IMR-90 (cell line): ENCODE measurements around the gene RAPGEF2. TPM values are rescaled to one million over a fixed set of nuclear protein-coding genes. Genes with fewer than 3 reads are reported as not detected.
A peak's percentile ranks its signal among the peaks of the same experiment; 100 is the strongest.

Source experiments
- ATAC-seq: fragments of 200-7000 bp; cut with Tn5 transposase; 2 replicates; pipeline ENCODE4 v1.9.1; 2020; ENCODE audit warnings: low read depth, mild to moderate bottlenecking, moderate library complexity
- BruUV-seq: library from RNA; stranded (reverse); fragments of 400-500 nt; replicated peaks from 2 replicates; lab custom pipeline; 2021; lab: Mats Ljungman, UMichigan
- CTCF ChIA-PET: fragments of 300-600 bp; formaldehyde crosslinking; extraction: SDS; loops from one replicate; lab custom pipeline; 2021; ENCODE audit warnings: antibody characterized with exemption; lab: Yijun Ruan, JAX
- POLR2A ChIA-PET: fragments of 300-600 bp; sonication (Branson Sonifier 250); formaldehyde crosslinking; loops from one replicate; lab custom pipeline; 2022; ENCODE audit warnings: antibody characterized with exemption; ENCODE audit not compliant: unreplicated experiment; lab: Charles Lee
- DNase-seq: peaks from one replicate; pipeline ENCODE4 v3.0.0; 2013
- H2AFZ ChIP-seq: replicated peaks from 2 replicates; pipeline ENCODE3; 2013; ENCODE audit warnings: low read length, mild to moderate bottlenecking; ENCODE audit not compliant: poor library complexity
- H2AK5ac ChIP-seq: 2 replicates; pipeline ENCODE4 v1.6.1; 2013; ENCODE audit warnings: low read depth, low read length, inconsistent platforms
- H2AK9ac ChIP-seq: replicated peaks from 2 replicates; pipeline ENCODE3; 2013; ENCODE audit warnings: mild to moderate bottlenecking, low read depth, low read length, moderate library complexity; ENCODE audit not compliant: poor library complexity
- H2BK120ac ChIP-seq: 2 replicates; pipeline ENCODE4 v1.6.1; 2013; ENCODE audit warnings: low read depth, low read length, inconsistent platforms
- H2BK15ac ChIP-seq: 3 replicates; pipeline ENCODE4 v1.6.1; 2013; ENCODE audit warnings: low read depth, low read length, inconsistent platforms
- H2BK20ac ChIP-seq: 2 replicates; pipeline ENCODE4 v1.6.1; 2013; ENCODE audit warnings: low read depth, mild to moderate bottlenecking, inconsistent platforms, low read length, moderate library complexity
- H2BK5ac ChIP-seq: 2 replicates; pipeline ENCODE4 v1.6.1; 2013; ENCODE audit warnings: mild to moderate bottlenecking, low read depth, low read length, inconsistent platforms; ENCODE audit not compliant: poor library complexity, severe bottlenecking
- H3K14ac ChIP-seq: replicated peaks from 2 replicates; pipeline ENCODE4 v1.6.1; 2013; ENCODE audit warnings: low read depth, low read length, inconsistent platforms
- H3K18ac ChIP-seq: 2 replicates; pipeline ENCODE4 v1.6.1; 2013; ENCODE audit warnings: low read depth, low read length, control low read depth
- H3K23ac ChIP-seq: 2 replicates; pipeline ENCODE4 v1.6.1; 2013; ENCODE audit warnings: low read depth, low read length, inconsistent platforms
- H3K27ac ChIP-seq: 2 replicates; pipeline ENCODE4 v1.5.1; 2013; ENCODE audit warnings: mild to moderate bottlenecking, control low read depth, low read length; ENCODE audit not compliant: insufficient read depth
- H3K27me3 ChIP-seq: 2 replicates; pipeline ENCODE4 v1.6.1; 2013; ENCODE audit warnings: low read length; ENCODE audit not compliant: control insufficient read depth, insufficient read depth
- H3K36me3 ChIP-seq: 2 replicates; pipeline ENCODE4 v1.6.1; 2013; ENCODE audit warnings: low read length, mixed read lengths; ENCODE audit not compliant: control insufficient read depth, insufficient read depth
- H3K4ac ChIP-seq: 2 replicates; pipeline ENCODE4 v1.6.1; 2013; ENCODE audit warnings: low read depth, low read length, inconsistent platforms
- H3K4me1 ChIP-seq: 2 replicates; pipeline ENCODE4 v1.6.1; 2013; ENCODE audit warnings: low read length, mixed read lengths; ENCODE audit not compliant: control insufficient read depth, insufficient read depth
- H3K4me2 ChIP-seq: 2 replicates; pipeline ENCODE4 v1.6.1; 2013; ENCODE audit warnings: low read depth, mild to moderate bottlenecking, control low read depth, low read length, moderate library complexity
- H3K4me3 ChIP-seq: 2 replicates; pipeline ENCODE4 v1.5.1; 2013; ENCODE audit warnings: low read depth, mild to moderate bottlenecking, control low read depth, low read length, moderate library complexity; ENCODE audit not compliant: insufficient read depth
- H3K56ac ChIP-seq: 2 replicates; pipeline ENCODE4 v1.6.1; 2013; ENCODE audit warnings: low read length, inconsistent platforms; ENCODE audit not compliant: insufficient read depth; ENCODE audit errors: extremely low read depth
- H3K79me1 ChIP-seq, 2 experiments: 2 replicates each; pipeline ENCODE4 v1.6.1; 2013; ENCODE audit warnings: low read length in 2 of 2, inconsistent platforms in 1 of 2, low read depth in 1 of 2
- H3K9ac ChIP-seq: 2 replicates; pipeline ENCODE4 v1.6.1; 2013; ENCODE audit warnings: low read depth, low read length, control low read depth
- H3K9me1 ChIP-seq: 2 replicates; pipeline ENCODE4 v1.6.1; 2013; ENCODE audit warnings: low read length, inconsistent platforms; ENCODE audit not compliant: insufficient read depth
- H3K9me3 ChIP-seq: 2 replicates; pipeline ENCODE4 v1.6.1; 2013; ENCODE audit warnings: low read length; ENCODE audit not compliant: control insufficient read depth, insufficient read depth
- H4K20me1 ChIP-seq: 2 replicates; pipeline ENCODE4 v1.6.1; 2013; ENCODE audit warnings: low read length, inconsistent platforms; ENCODE audit not compliant: insufficient read depth
- H4K5ac ChIP-seq: 2 replicates; pipeline ENCODE4 v1.6.1; 2013; ENCODE audit warnings: mild to moderate bottlenecking, low read depth, low read length, control low read depth
- H4K8ac ChIP-seq, 2 experiments: 2 replicates each; pipeline ENCODE4 v1.6.1; 2013; ENCODE audit warnings: low read depth in 2 of 2, low read length in 2 of 2, control low read depth in 1 of 2, inconsistent platforms in 1 of 2
- H4K91ac ChIP-seq: 2 replicates; pipeline ENCODE4 v1.6.1; 2013; ENCODE audit warnings: low read depth, low read length, inconsistent platforms; ENCODE audit not compliant: insufficient read depth
- BHLHE40 ChIP-seq: fragments of 150-350 bp; IDR thresholded peaks from 2 replicates; pipeline ENCODE4 v1.6.1; 2016; ENCODE audit warnings: mild to moderate bottlenecking, low read depth, low read length
- CEBPB ChIP-seq: IDR thresholded peaks from 2 replicates; pipeline ENCODE4 v1.6.1; 2012; ENCODE audit warnings: low read depth, low read length, improper control_type of control experiment
- CHD1 ChIP-seq: IDR thresholded peaks from 2 replicates; pipeline ENCODE4 v1.6.1; 2012; ENCODE audit warnings: low read depth, low read length, improper control_type of control experiment
- FOS ChIP-seq: fragments of 150-350 bp; IDR thresholded peaks from 2 replicates; pipeline ENCODE4 v1.6.1; 2016; ENCODE audit warnings: low read depth, low read length
- MAFK ChIP-seq: IDR thresholded peaks from 2 replicates; pipeline ENCODE4 v1.6.1; 2012; ENCODE audit warnings: low read depth, low read length, improper control_type of control experiment
- MAZ ChIP-seq: IDR thresholded peaks from 2 replicates; pipeline ENCODE4 v1.6.1; 2012; ENCODE audit warnings: low read depth, mild to moderate bottlenecking, low read length, improper control_type of control experiment, moderate library complexity, borderline replicate concordance
- MXI1 ChIP-seq: IDR thresholded peaks from 2 replicates; pipeline ENCODE4 v1.6.1; 2012; ENCODE audit warnings: low read depth, mild to moderate bottlenecking, low read length, moderate library complexity, borderline replicate concordance
- NFE2L2 ChIP-seq: fragments of 150-350 bp; IDR thresholded peaks from 2 replicates; pipeline ENCODE4 v1.6.1; 2016; ENCODE audit warnings: low read depth, mild to moderate bottlenecking, low read length
- RAD21 ChIP-seq: IDR thresholded peaks from 2 replicates; pipeline ENCODE4 v1.6.1; 2012; ENCODE audit warnings: low read length, improper control_type of control experiment
- RCOR1 ChIP-seq: IDR thresholded peaks from 2 replicates; pipeline ENCODE4 v1.6.1; 2012; ENCODE audit warnings: mild to moderate bottlenecking, low read length, improper control_type of control experiment; ENCODE audit not compliant: insufficient replicate concordance
- RFX5 ChIP-seq: IDR thresholded peaks from 2 replicates; pipeline ENCODE4 v1.8.0; 2012; ENCODE audit warnings: low read depth, mild to moderate bottlenecking, low read length, moderate library complexity
- SMC3 ChIP-seq: fragments of 150-350 bp; IDR thresholded peaks from 2 replicates; pipeline ENCODE4 v1.6.1; 2016; ENCODE audit warnings: low read depth, mild to moderate bottlenecking, antibody characterized with exemption, low read length, moderate library complexity
- WGBS, 2 experiments: methylation state at CpG; one replicate each; pipeline versions ENCODE4 v1.1.5 to v1.1.7; 2013; ENCODE audit warnings: missing lambda C conversion rate in 2 of 2; ENCODE audit not compliant: insufficient read length in 1 of 2; ENCODE audit errors: extremely low coverage in 2 of 2; 5-methylcytosine and 5-hydroxymethylcytosine counted together
- dilution Hi-C: fragments of 300-500 bp; cut with HindIII; formaldehyde crosslinking; loops from one replicate; pipeline ENCODE4 v1.14.3; 2018; ENCODE audit warnings: low sequenced_read_pairs; ENCODE audit not compliant: unreplicated experiment
- in situ Hi-C: fragments of 300-500 bp; cut with MboI; formaldehyde crosslinking; loops from 3 replicates; pipeline ENCODE4 v1.14.3; 2019; ENCODE audit warnings: low sequenced_read_pairs, inconsistent platforms, mixed read lengths
- intact Hi-C: fragments of 100-400 bp; cut with micrococcal nuclease; formaldehyde crosslinking; loops from 2 replicates; pipeline ENCODE4 v1.10.0; 2022
- polyA plus RNA-seq, 3 experiments: library from polyadenylated mRNA; depleted of rRNA; stranded (reverse); fragments of >200 nt; gene quantifications; 2 replicates each; pipeline ENCODE4 v1.2.3, GENCODE V29; 2012; ENCODE audit warnings: low replicate concordance in 1 of 3
- total RNA-seq: library from RNA; depleted of rRNA; stranded (reverse); fragments of >200 nt; gene quantifications from 2 replicates; pipeline ENCODE4 v1.2.3, GENCODE V29; 2012
- TF ChIP-seq, protein P1 (sequence below): fragments of 150-350 bp; IDR thresholded peaks from 2 replicates; pipeline ENCODE4 v1.6.1; 2017; ENCODE audit warnings: mild to moderate bottlenecking, antibody characterized with exemption, low read length, low read depth
- TF ChIP-seq, protein P2 (sequence below): conservative IDR thresholded peaks from 2 replicates; pipeline ENCODE4 v1.5.1; 2012; ENCODE audit warnings: mild to moderate bottlenecking, low read depth, low read length, improper control_type of control experiment

The RAPGEF2 gene
- total and polyA plus RNA-seq, 2 of the 4 experiments (the other 2 are of a cell fraction): 27.6 to 109 TPM

DNA sequence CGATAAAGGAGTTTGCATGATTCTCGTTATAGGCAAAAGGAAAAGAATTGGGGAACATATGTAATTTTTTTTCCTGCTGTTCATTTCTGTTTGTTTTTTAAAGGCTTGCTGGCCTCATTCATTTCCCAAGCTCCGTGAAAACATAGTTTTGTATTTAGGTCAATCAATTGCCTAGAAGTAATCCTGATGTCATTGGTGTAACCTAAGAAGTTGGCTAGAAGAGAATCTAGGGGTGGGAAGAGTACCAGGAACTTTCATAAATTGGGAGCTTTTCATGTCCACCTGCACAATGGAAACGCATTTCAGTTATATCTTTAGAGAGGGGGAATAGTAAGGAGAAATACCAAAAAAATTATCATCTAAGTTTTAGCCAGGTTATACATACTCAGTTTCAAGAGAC is 3.8 kb downstream of the RAPGEF2 start:
- Histone ChIP-seq H4K5ac (no peak overlapping the region), H3K9me3 (no peaks in the 10 kb centered on the region), H4K8ac (no peak overlapping the region), H2BK5ac (no peak overlapping the region), H4K20me1 (peaks cover 36% of the 10 kb centered on the region), H3K79me1 (peaks cover 24 to 51% of the 10 kb centered on the region in 2 experiments), H3K18ac (no peak overlapping the region), H3K36me3 (no peaks in the 10 kb centered on the region), H3K23ac (no peak overlapping the region), H2AK5ac (no peak overlapping the region), H3K4me2 (peak overlapping the region; percentile 58; the same call in 1 of the 2 replicates), H3K27ac (no peak overlapping the region), H3K14ac (no peak overlapping the region), H3K27me3 (peaks cover 5% of the 10 kb centered on the region; the same call in 1 of the 2 replicates), H3K4ac (no peak overlapping the region), H4K91ac (no peak overlapping the region), H3K4me3 (no peak overlapping the region), H3K9ac (no peak overlapping the region), H2BK20ac (no peak overlapping the region), H3K56ac (no peak overlapping the region), H3K4me1 (peaks cover 2% of the 10 kb centered on the region), H2BK120ac (no peak overlapping the region), H2BK15ac (no peak overlapping the region), H2AFZ (no peak overlapping the region), H2AK9ac (no peak overlapping the region), H3K9me1 (0 out of 2 replicates have a peak, but pooled peaks cover 3% of the 10 kb centered on the region)
- no CpG with 5 or more reads among the region's 4 CpGs for WGBS, 2 experiments
- intact Hi-C loops (loop anchor here (5.0 to 10.0 kb wide), 2 partner anchors 36 to 372 kb away; no protein-coding TSS in a partner anchor), in situ Hi-C loops (no loop called here), dilution Hi-C loops (no loop called here)
- DNase-seq (peak; percentile 45), ATAC-seq (no peak)
- POLR2A ChIA-PET: no interaction called here
- TF ChIP-seq MAZ (no peak), CHD1 (no peak), CEBPB (no peak), NFE2L2 (no peak), FOS (no peak), MAFK (no peak), RFX5 (no peak), MXI1 (no peak), BHLHE40 (no peak), RAD21 (no peak), RCOR1 (no peak), SMC3 (no peak)
- TF ChIP-seq, protein P1, sequence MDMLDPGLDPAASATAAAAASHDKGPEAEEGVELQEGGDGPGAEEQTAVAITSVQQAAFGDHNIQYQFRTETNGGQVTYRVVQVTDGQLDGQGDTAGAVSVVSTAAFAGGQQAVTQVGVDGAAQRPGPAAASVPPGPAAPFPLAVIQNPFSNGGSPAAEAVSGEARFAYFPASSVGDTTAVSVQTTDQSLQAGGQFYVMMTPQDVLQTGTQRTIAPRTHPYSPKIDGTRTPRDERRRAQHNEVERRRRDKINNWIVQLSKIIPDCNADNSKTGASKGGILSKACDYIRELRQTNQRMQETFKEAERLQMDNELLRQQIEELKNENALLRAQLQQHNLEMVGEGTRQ: no peak
- TF ChIP-seq, protein P2, sequence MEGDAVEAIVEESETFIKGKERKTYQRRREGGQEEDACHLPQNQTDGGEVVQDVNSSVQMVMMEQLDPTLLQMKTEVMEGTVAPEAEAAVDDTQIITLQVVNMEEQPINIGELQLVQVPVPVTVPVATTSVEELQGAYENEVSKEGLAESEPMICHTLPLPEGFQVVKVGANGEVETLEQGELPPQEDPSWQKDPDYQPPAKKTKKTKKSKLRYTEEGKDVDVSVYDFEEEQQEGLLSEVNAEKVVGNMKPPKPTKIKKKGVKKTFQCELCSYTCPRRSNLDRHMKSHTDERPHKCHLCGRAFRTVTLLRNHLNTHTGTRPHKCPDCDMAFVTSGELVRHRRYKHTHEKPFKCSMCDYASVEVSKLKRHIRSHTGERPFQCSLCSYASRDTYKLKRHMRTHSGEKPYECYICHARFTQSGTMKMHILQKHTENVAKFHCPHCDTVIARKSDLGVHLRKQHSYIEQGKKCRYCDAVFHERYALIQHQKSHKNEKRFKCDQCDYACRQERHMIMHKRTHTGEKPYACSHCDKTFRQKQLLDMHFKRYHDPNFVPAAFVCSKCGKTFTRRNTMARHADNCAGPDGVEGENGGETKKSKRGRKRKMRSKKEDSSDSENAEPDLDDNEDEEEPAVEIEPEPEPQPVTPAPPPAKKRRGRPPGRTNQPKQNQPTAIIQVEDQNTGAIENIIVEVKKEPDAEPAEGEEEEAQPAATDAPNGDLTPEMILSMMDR: no peak
- CTCF ChIA-PET: interaction anchor here (1.3 kb wide), 1 partner anchor 10 kb away, joined by 3 read pairs; no protein-coding TSS in a partner anchor
- BruUV-seq: no TSS peak
